CD4-positive, CD25-positive, alpha-beta regulatory T cell (primary cell): ENCODE measurements around the gene U2SURP. TPM values are rescaled to one million over a fixed set of nuclear protein-coding genes. Genes with fewer than 3 reads are reported as not detected.
A peak's percentile ranks its signal among the peaks of the same experiment; 100 is the strongest.

Source experiments
- ATAC-seq, 2 donors: fragments of 150-1000 bp; cut with Tn5 transposase; one replicate each; pipeline ENCODE4 v1.10.0; 2021; ENCODE audit warnings: low read depth in 2 of 2, moderate number of reproducible peaks in 2 of 2, moderate library complexity in 1 of 2
- DNase-seq, 3 donors: peaks; one replicate each; pipeline versions ENCODE4 v3.0.0 to v3.0.0-alpha.2; 2012 to 2022; ENCODE audit warnings: mixed read lengths in 1 of 3
- H3K27ac ChIP-seq: one replicate; pipeline ENCODE4 v1.7.0; 2013; ENCODE audit warnings: mild to moderate bottlenecking, low read length; ENCODE audit not compliant: insufficient read depth, poor library complexity, severe bottlenecking
- H3K27me3 ChIP-seq: one replicate; pipeline ENCODE4 v1.7.0; 2013; ENCODE audit warnings: low read length; ENCODE audit not compliant: control insufficient read depth, insufficient read depth
- H3K36me3 ChIP-seq: one replicate; pipeline ENCODE4 v1.7.0; 2013; ENCODE audit warnings: mild to moderate bottlenecking, low read length, moderate library complexity; ENCODE audit not compliant: control insufficient read depth, insufficient read depth
- H3K4me1 ChIP-seq: 2 replicates; pipeline ENCODE4 v1.7.0; 2013; ENCODE audit warnings: mild to moderate bottlenecking, low read length; ENCODE audit not compliant: insufficient read depth, control insufficient read depth, poor library complexity, severe bottlenecking
- H3K4me3 ChIP-seq: one replicate; pipeline ENCODE4 v1.7.0; 2013; ENCODE audit warnings: low read depth, mild to moderate bottlenecking, low read length, moderate library complexity
- H3K9me3 ChIP-seq, 2 experiments: 1 replicate in 1 of 2; 2 replicates in 1 of 2; pipeline ENCODE4 v1.7.0; 2013; ENCODE audit warnings: low read length in 2 of 2, mild to moderate bottlenecking in 1 of 2, moderate library complexity in 1 of 2; ENCODE audit not compliant: control insufficient read depth in 2 of 2
- H3K27ac Mint-ChIP-seq, 3 donors: one replicate each; pipeline ENCODE4 v1.8.0; 2020 to 2022; ENCODE audit warnings: mild to moderate bottlenecking in 3 of 3, mixed read lengths in 3 of 3, moderate library complexity in 2 of 3
- H3K27me3 Mint-ChIP-seq: one replicate; pipeline ENCODE4 v1.8.0; 2022; ENCODE audit warnings: mild to moderate bottlenecking, mixed read lengths
- H3K36me3 Mint-ChIP-seq: one replicate; pipeline ENCODE4 v1.8.0; 2020; ENCODE audit warnings: mixed read lengths
- H3K4me1 Mint-ChIP-seq, 4 donors: one replicate each; pipeline ENCODE4 v1.8.0; 2020 to 2022; ENCODE audit warnings: mixed read lengths in 4 of 4, mild to moderate bottlenecking in 1 of 4
- H3K4me3 Mint-ChIP-seq, 4 donors: one replicate each; pipeline ENCODE4 v1.8.0; 2020 to 2022; ENCODE audit warnings: mild to moderate bottlenecking in 4 of 4, mixed read lengths in 4 of 4, moderate library complexity in 3 of 4
- H3K9me3 Mint-ChIP-seq, 7 donors: one replicate each; pipeline ENCODE4 v1.8.0; 2020 to 2022; ENCODE audit warnings: mixed read lengths in 7 of 7, mild to moderate bottlenecking in 3 of 7, moderate library complexity in 2 of 7
- polyA plus RNA-seq, 4 donors: library from polyadenylated mRNA; unstranded; fragments of 300-500 nt; fragmentation: Illumina TruSeq; gene quantifications; one replicate each; pipeline ENCODE4 v1.2.3, GENCODE V29; 2021
- total RNA-seq: library from RNA; stranded (reverse); gene quantifications from one replicate; pipeline ENCODE4 v1.2.3, GENCODE V29; 2022

U2SURP gene
- total and polyA plus RNA-seq, 5 donors from 2014 or later, result 94.2 to 175 (median 116) TPM

DNA sequence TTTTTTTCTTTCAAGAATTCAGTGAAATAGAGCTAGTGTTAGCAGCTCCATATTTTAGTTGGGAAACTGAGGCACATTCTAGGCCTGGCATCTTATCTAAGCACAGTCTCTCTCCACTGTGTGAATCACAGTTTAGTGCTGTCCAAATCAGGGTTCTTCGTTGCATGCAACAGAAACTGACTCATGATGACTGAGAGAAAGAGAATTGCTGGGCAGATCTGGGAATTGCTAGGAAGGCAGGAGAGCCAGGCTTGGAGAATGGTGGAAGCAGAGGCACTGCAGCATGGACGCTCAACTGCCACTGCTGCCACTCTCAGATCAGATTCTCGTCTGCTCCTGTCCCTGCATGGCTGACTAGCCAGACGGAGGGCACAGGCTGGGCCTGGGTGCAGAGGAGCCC lies 77.5 kb downstream of the U2SURP start:
- H3K36me3 ChIP-seq, result no peaks in the 10 kb centered on the region
- no peak for DNase-seq
- H3K9me3 Mint-ChIP-seq, result peaks cover 0 to 3% (median 0%) of the 10 kb centered on the region in 7 donors
- peaks cover 0 to 19% (median 14%) of the 10 kb centered on the region in 4 donors for H3K4me1 Mint-ChIP-seq
- no peaks in the 10 kb centered on the region for H3K27me3 ChIP-seq
- no peaks in the 10 kb centered on the region for H3K27me3 Mint-ChIP-seq
- ATAC-seq, result no peak
- H3K9me3 ChIP-seq, result no peaks in the 10 kb centered on the region
- no peak overlapping the region for H3K27ac ChIP-seq
- H3K4me3 Mint-ChIP-seq, result no peak overlapping the region
- no peak overlapping the region for H3K27ac Mint-ChIP-seq
- H3K4me3 ChIP-seq, result no peak overlapping the region
- peaks cover 11% of the 10 kb centered on the region for H3K4me1 ChIP-seq
- H3K36me3 Mint-ChIP-seq, result no peaks in the 10 kb centered on the region

DNA sequence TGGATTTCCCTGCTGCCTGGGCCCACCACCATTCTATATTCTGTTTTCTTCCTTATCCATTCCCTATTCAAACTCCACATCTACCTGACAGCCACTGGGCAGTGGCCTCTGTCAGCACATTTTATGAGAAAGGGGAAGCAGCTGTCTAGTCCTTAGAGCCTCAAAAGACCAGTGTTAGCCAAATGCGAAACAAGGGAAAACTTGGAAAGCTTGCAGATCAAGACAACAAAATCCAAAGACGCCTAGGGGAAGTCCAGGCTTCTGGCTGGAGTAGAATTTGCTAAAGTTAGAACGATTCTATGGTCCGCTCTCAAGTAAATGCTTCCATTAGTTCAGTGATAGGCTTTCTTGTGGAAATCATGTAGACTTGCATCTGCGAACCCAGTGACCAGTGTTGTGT lies 78.8 kb downstream of the U2SURP start:
- Histone ChIP-seq H3K4me3 (no peak overlapping the region), H3K9me3 (no peaks in the 10 kb centered on the region), H3K4me1 (peaks cover 11% of the 10 kb centered on the region), H3K27me3 (no peaks in the 10 kb centered on the region), H3K36me3 (no peaks in the 10 kb centered on the region), H3K27ac (no peak overlapping the region)
- Mint-ChIP-seq H3K4me3 (no peak overlapping the region), H3K9me3 (peaks cover 0 to 3% (median 0%) of the 10 kb centered on the region in 7 donors), H3K27me3 (no peaks in the 10 kb centered on the region), H3K27ac (no peak overlapping the region), H3K4me1 (peaks cover 0 to 19% (median 14%) of the 10 kb centered on the region in 4 donors), H3K36me3 (no peaks in the 10 kb centered on the region)
- ATAC-seq, result no peak
- DNase-seq, result no peak

DNA sequence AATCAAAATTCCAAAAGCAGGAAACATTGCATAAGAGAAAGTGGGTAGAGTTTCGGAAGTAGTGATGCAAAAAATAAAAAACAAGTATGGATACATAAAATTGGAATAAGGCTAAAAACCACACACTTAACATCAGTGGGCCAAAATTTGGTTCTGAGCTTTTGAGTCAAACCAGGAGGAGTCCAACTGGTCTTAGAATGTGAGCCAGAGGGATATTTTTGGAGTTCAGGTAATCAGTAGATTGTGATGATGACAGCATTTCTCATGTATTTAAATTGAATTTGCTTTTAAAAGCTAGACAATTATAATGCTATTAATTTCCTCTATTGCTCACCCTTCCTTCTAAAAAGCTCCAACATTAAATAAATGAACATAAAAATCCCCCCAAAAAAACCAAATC lies 80.0 kb downstream of the U2SURP start:
- peaks cover 11% of the 10 kb centered on the region for H3K4me1 ChIP-seq
- Mint-ChIP-seq H3K27me3 (no peaks in the 10 kb centered on the region), H3K4me3 (peak overlapping the region in 3 of 4 donors; percentile 58 to 75 (median 74)), H3K36me3 (no peaks in the 10 kb centered on the region), H3K27ac (peak overlapping the region in 2 of 3 donors; percentile 5 to 76), H3K4me1 (peaks cover 0 to 19% (median 14%) of the 10 kb centered on the region in 4 donors), H3K9me3 (peaks cover 0 to 3% (median 0%) of the 10 kb centered on the region in 7 donors)
- H3K9me3 ChIP-seq, result no peaks in the 10 kb centered on the region
- DNase-seq (no peak), ATAC-seq (no peak)
- H3K36me3 ChIP-seq, result no peaks in the 10 kb centered on the region
- no peaks in the 10 kb centered on the region for H3K27me3 ChIP-seq
- H3K27ac ChIP-seq, result no peak overlapping the region
- no peak overlapping the region for H3K4me3 ChIP-seq

DNA sequence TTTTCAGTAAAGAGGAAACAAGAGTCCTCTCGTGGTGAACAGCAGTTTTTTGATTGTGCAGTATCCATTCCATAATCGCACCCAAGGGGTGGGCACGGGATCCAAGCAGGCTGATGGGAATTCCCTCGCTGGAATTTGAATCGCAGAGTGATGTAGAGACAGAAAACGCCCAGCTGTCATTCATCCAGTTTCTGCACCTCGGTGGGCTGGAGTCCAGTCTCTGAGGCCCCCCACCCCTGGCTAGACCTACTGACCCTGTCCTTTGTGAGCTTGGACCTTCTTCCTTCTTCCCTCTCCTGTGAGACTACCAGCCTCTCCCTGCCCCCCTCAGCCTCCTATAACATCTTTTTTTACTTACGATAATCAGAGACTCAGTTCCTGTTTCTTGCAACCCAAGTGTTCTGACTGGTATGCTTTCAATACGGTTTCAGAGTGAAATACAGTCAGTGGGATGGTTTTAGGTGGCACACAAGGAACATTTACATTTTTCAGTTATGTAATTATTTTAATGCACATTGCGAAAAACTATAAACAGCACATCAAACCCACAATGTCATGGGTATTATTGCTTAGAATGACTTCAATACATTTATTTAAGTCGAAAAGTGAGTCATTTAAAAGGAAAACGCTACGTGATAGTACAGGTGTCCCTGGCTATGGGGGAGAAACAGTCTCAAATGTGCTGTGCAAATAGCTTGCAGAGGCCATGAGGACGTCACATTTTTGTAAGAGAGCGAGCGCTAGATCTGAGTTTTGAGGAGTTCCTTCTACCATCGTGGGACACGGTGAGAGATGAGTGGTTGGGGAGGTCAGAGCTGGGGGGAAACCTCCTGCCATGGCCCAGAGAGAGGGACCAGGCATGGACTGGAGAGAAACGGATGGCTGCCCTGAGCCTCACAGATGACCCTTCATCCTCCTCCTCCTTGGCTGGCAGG lies 80.7 kb downstream of the U2SURP start:
- no peaks in the 10 kb centered on the region for H3K27me3 ChIP-seq
- peak overlapping the region; percentile 78 for H3K4me3 ChIP-seq
- H3K36me3 ChIP-seq, result no peaks in the 10 kb centered on the region
- DNase-seq, result peak in 2 of 3 donors; percentile 12 to 70
- peaks cover 0 to 3% (median 0%) of the 10 kb centered on the region in 7 donors for H3K9me3 Mint-ChIP-seq
- peak; percentile 81 to 86 for ATAC-seq
- no peak overlapping the region for H3K27ac ChIP-seq
- peaks cover 11% of the 10 kb centered on the region for H3K4me1 ChIP-seq
- H3K4me3 Mint-ChIP-seq, result peak overlapping the region; percentile 16 to 75 (median 66)
- peak overlapping the region; percentile 7 to 76 (median 70) for H3K27ac Mint-ChIP-seq
- H3K36me3 Mint-ChIP-seq, result no peaks in the 10 kb centered on the region
- no peaks in the 10 kb centered on the region for H3K9me3 ChIP-seq
- peaks cover 0 to 19% (median 14%) of the 10 kb centered on the region in 4 donors for H3K4me1 Mint-ChIP-seq
- H3K27me3 Mint-ChIP-seq, result no peaks in the 10 kb centered on the region

DNA sequence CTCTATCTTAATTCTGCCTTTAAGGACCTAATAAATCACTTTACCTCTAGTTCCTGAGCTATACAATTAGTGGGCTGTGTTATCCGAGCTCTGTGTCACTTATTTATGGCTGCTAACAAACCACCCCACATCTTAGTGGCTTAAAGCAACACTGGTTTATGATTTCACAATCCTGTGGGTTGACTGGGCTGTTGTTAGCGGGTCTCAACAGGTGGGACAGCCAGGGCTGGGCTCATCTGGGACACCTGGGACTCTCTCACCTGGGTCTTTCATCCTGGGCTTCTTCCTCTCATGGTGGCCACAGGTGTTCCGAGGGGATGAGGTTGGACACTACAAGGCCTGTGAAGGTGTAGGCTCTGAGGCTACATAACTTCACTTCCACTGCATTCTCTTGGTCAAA lies 82.4 kb downstream of the U2SURP start:
- H3K9me3 Mint-ChIP-seq, result peaks cover 0 to 3% (median 0%) of the 10 kb centered on the region in 7 donors
- peak overlapping the region in 1 of 3 donors; percentile 56 for H3K27ac Mint-ChIP-seq
- DNase-seq, result no peak
- Histone ChIP-seq H3K4me3 (no peak overlapping the region), H3K9me3 (no peaks in the 10 kb centered on the region), H3K4me1 (peaks cover 11% of the 10 kb centered on the region), H3K36me3 (no peaks in the 10 kb centered on the region), H3K27ac (no peak overlapping the region), H3K27me3 (no peaks in the 10 kb centered on the region)
- no peak for ATAC-seq
- no peaks in the 10 kb centered on the region for H3K36me3 Mint-ChIP-seq
- H3K4me3 Mint-ChIP-seq, result peak overlapping the region in 1 of 4 donors; percentile 59
- H3K4me1 Mint-ChIP-seq, result peaks cover 0 to 17% (median 14%) of the 10 kb centered on the region in 4 donors
- H3K27me3 Mint-ChIP-seq, result no peaks in the 10 kb centered on the region

DNA sequence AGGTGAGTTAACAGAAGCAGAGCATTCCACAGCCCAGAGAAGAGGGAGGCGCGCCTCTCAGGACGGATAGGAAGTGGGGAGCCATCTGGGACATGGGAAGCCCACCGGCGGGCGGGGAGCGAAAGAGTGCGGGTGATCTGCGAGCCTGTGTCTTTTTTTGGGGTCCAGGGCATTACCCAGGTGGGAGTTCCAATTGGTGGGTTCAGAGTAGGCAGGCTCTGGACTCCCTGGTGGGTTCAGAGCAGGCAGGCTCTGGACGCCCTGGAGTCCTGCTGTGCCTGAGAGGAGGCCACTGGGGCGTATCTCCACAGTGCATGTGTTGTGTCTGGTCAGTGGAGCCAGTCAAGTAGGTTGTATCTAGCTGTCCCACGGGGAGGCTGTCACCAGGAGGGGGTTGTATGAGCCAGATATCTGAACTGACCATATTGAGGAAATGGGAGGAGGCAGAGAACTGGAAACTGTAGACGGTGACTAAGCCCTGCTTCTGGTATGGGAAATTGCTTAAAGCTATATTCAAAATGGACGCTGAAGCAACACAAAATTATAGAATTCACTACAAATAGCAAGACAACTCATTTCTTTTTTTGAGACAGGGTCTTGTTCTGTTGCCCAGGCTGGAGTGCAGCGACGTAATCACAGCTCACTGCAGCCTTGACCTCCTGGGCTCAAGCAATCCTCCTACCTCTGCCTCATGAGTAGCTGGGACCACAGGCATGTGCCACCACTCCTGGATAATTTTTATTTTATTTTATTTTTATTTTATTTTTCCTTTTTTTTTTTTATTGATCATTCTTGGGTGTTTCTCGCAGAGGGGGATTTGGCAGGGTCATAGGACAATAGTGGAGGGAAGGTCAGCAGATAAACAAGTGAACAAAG lies 83.7 kb downstream of the U2SURP start:
- Mint-ChIP-seq H3K9me3 (peaks cover 0 to 3% (median 0%) of the 10 kb centered on the region in 7 donors), H3K27ac (peak overlapping the region in 1 of 3 donors; percentile 23), H3K4me3 (no peak overlapping the region), H3K27me3 (no peaks in the 10 kb centered on the region), H3K36me3 (no peaks in the 10 kb centered on the region), H3K4me1 (peaks cover 0 to 17% (median 13%) of the 10 kb centered on the region in 4 donors)
- ATAC-seq (no peak), DNase-seq (no peak)
- Histone ChIP-seq H3K9me3 (no peaks in the 10 kb centered on the region), H3K4me3 (no peak overlapping the region), H3K27ac (no peak overlapping the region), H3K27me3 (no peaks in the 10 kb centered on the region), H3K4me1 (peaks cover 11% of the 10 kb centered on the region), H3K36me3 (no peaks in the 10 kb centered on the region)

DNA sequence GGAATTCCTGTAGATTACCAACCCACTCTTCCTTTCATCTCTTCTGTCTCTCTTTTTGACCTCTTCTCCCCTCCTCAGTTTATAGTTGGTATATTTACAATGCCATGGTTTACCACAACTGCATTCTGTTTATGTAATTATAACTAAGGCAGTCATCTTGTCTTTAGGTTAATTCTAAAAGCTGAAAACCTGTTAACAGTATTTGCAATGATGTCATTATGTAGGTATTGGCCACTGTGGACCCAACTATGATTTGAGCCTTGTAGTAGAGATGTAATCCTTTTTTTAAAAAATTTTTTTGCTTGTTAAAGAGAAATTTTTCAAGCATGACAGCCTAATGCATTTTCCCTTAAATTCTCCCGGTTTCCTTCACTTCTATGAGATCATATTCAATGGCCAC lies 87.5 kb downstream of the U2SURP start:
- H3K27ac Mint-ChIP-seq, result no peak overlapping the region

More for the DNA sequence above, 87.5 kb downstream of the U2SURP start:
- Histone ChIP-seq H3K4me3 (no peak overlapping the region), H3K36me3 (no peaks in the 10 kb centered on the region), H3K27me3 (no peaks in the 10 kb centered on the region), H3K9me3 (no peaks in the 10 kb centered on the region), H3K4me1 (no peaks in the 10 kb centered on the region), H3K27ac (no peak overlapping the region)
- no peaks in the 10 kb centered on the region for H3K9me3 Mint-ChIP-seq
- peaks cover 0 to 2% (median 0%) of the 10 kb centered on the region in 4 donors for H3K4me1 Mint-ChIP-seq
- H3K36me3 Mint-ChIP-seq, result no peaks in the 10 kb centered on the region
- H3K4me3 Mint-ChIP-seq, result no peak overlapping the region
- H3K27me3 Mint-ChIP-seq, result no peaks in the 10 kb centered on the region
- no peak for ATAC-seq
- DNase-seq, result no peak
